ENCODE results near the gene DCC.

Gene DCC

DNA sequence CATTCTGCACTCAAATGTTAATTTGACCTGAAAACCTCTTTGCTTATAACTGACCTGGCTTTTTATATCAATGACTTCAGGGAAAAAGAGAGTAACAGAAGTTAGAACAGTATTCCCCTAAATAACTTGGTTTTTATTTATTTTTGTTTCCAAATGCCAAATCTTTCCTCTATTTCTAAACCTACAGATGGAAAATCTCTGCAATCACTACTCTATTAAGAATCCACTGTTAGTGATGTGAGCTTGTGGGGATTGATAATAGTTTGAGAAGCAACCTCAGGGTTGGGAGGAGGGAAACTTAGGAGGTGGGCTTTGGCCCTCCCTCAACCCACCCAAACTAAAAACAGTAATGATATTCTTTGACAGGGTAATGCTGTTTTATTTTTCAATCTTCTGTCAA is 351.8 kb downstream of the DCC start:
- no peak for DNase-seq (ENCODE audit: extremely low read depth, low read depth)
- TF ChIP-seq, protein P1, sequence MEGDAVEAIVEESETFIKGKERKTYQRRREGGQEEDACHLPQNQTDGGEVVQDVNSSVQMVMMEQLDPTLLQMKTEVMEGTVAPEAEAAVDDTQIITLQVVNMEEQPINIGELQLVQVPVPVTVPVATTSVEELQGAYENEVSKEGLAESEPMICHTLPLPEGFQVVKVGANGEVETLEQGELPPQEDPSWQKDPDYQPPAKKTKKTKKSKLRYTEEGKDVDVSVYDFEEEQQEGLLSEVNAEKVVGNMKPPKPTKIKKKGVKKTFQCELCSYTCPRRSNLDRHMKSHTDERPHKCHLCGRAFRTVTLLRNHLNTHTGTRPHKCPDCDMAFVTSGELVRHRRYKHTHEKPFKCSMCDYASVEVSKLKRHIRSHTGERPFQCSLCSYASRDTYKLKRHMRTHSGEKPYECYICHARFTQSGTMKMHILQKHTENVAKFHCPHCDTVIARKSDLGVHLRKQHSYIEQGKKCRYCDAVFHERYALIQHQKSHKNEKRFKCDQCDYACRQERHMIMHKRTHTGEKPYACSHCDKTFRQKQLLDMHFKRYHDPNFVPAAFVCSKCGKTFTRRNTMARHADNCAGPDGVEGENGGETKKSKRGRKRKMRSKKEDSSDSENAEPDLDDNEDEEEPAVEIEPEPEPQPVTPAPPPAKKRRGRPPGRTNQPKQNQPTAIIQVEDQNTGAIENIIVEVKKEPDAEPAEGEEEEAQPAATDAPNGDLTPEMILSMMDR (IDR thresholded peaks at IDR 0.05; ENCODE audit: low read depth, low read length, missing control alignments), result no peak
- H3K4me3 ChIP-seq (replicated peaks; ENCODE audit: low read depth, low read length), result no peak overlapping the region

DNA sequence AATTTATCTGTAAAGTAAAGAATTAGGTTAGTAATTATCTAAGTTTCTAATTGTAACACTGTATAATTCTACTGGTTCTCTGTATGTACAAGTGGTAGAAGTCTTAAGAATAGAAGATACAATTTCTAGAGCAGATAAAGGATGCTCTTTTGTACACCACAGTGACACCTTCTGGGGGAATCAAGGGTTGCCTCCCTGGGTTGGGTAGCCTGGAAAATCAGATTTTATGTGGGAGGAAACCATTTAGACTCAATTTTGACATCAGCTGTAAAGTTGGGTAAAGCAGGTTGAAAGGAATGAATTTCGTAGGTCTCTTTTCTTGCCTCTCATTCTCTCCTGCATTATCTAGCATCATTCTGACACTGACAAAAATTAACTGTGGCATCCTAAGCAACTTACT is 354.8 kb downstream of the DCC start:
- no peak overlapping the region for H3K4me3 ChIP-seq (replicated peaks; ENCODE audit: low read depth, low read length)
- no peak for DNase-seq (ENCODE audit: extremely low read depth, low read depth)
- TF ChIP-seq, protein P1 (IDR thresholded peaks at IDR 0.05; ENCODE audit: low read depth, low read length, missing control alignments), result no peak

DNA sequence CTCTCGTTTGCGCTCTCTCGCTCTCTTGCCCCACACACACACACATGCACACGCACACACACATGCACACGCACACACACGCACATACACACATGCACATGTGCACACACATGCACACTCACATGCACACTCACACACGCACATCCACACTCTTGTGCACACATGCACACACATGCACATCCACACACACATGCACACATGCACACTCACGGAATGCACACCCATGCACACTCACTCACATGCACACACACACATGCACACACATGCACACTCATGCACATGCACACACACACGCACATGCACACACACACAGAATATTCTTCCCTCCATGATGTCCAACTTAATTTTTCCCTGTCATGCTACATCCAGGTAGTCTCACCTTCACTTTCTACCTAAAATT is 360.1 kb downstream of the DCC start:
- no peak overlapping the region for H3K4me3 ChIP-seq (replicated peaks; ENCODE audit: low read depth, low read length)
- TF ChIP-seq, protein P1 (IDR thresholded peaks at IDR 0.05; ENCODE audit: low read depth, low read length, missing control alignments), result no peak
- no peak for DNase-seq (ENCODE audit: extremely low read depth, low read depth)

DNA sequence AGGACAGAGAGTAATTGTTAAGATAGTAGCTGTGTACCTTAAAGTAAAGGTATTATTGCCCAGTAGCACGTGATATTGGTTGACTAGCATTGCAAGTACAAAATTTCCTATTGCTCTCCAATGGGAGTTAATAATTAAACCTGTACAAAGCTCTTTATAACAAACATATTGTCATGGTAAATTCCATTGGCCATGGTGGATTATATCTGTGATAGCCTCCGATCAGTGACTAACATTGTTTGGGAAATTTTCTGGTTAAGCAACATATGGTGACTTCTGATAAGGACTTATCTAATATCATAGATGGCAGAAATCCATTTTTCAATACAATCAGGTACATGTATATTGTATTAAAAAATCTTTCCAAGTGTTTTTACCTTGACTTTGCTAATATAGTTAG is 360.8 kb downstream of the DCC start:
- DNase-seq (ENCODE audit: extremely low read depth, low read depth), result no peak
- H3K4me3 ChIP-seq (replicated peaks; ENCODE audit: low read depth, low read length), result no peak overlapping the region
- TF ChIP-seq, protein P1 (IDR thresholded peaks at IDR 0.05; ENCODE audit: low read depth, low read length, missing control alignments), result no peak

DNA sequence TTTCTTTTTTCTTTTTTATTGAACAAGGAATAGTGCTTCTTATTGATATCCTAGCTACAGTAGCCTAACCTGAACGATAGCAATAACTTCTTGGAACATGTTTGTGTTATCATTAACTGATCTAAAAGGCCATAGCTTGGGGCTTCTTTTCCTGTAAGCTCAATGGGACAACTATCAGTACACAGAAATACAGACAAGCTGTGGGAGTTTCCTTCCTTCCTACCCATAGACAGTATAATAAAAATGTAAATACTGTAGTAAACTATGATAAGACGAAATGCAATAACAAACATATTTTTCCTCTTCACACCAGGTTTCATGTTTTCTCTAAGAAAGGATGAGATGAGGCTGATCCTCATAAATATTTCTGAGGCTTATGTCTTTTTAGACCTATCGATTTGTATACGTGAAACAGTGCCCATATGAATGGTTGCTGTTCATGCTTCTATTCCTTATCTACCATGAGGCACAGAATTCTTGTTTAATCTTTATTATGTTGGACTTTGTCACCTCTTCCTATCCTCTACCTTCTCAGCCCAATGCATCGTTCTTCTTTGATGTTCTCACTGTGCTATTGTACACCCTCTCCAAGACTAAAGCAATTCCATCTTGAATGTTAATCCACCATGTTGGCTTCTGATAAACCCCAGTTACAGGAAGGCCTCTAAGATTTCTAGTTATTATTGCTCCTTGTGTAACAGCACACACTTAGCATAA is 361.4 kb downstream of the DCC start:
- no peak for DNase-seq (ENCODE audit: extremely low read depth, low read depth)
- TF ChIP-seq, protein P1 (IDR thresholded peaks at IDR 0.05; ENCODE audit: low read depth, low read length, missing control alignments), result no peak
- no peak overlapping the region for H3K4me3 ChIP-seq (replicated peaks; ENCODE audit: low read depth, low read length)

DNA sequence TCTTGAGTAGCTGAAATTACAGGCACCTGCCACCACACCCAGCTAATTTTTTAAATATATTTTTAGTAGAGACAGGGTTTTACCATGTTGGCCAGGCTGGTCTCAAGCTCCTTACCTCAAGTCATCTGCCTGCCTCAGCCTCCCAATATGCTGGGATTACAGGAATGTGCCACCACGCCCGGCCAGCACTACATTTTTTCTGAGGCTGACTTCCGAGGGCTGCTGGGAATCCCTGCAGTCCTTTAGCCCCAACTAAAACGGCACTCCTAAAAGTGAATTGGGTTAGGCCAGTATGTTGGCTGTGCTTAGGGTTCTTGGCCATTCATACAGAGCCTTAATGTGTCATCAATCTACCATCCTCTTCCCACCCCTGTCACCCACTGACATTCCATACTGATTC is 375.4 kb downstream of the DCC start:
- H3K4me3 ChIP-seq (replicated peaks; ENCODE audit: low read depth, low read length), result no peak overlapping the region
- DNase-seq (ENCODE audit: extremely low read depth, low read depth), result no peak
- TF ChIP-seq, protein P1 (IDR thresholded peaks at IDR 0.05; ENCODE audit: low read depth, low read length, missing control alignments), result no peak

DNA sequence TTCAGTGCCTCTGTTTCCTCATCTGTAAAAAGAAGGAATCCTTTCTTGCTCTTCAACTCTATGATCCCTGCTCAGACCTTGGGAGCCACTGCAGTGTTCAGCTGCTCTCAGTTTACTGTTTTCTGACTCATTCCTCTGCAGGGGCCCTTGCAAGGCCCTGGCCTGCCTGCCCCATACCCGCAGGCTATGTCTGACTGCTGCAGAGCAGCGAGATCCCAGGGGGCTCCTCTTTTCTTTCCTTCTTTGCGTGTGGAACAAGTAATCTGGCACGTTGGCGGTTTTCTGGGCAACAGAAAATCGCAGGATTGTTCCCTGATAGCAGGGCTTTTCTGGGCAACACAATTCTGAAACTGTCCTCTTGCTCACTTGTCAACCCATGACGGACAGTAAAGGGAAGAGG is 376.0 kb downstream of the DCC start:
- TF ChIP-seq, protein P1 (IDR thresholded peaks at IDR 0.05; ENCODE audit: low read depth, low read length, missing control alignments), result no peak
- no peak for DNase-seq (ENCODE audit: extremely low read depth, low read depth)
- H3K4me3 ChIP-seq (replicated peaks; ENCODE audit: low read depth, low read length), result no peak overlapping the region

Data from HFF-Myc (cell line).